ENCODE measurements around the gene RNASET2. TPM values are rescaled to one million over a fixed set of nuclear protein-coding genes. Genes with fewer than 3 reads are reported as not detected.

The RNASET2 gene
- total and polyA plus RNA-seq, 2 of the 13 experiments (the other 11 are each of a cell fraction or from before 2014, with no cell fraction given): 44.6 to 597 TPM

- TF ChIP-seq ZBTB46 (CRISPR knock-in tag; IDR thresholded peaks at IDR 0.05; ENCODE audit: borderline replicate concordance) (no peak), ARNT2 (CRISPR knock-in tag; IDR thresholded peaks at IDR 0.05; ENCODE audit: low read depth) (no peak), SAP130 (CRISPR knock-in tag; IDR thresholded peaks at IDR 0.05; ENCODE audit: low read depth) (peak; percentile 73), ZFP36 (IDR thresholded peaks at IDR 0.05; ENCODE audit: borderline replicate concordance, low read depth, low read length, partially characterized antibody) (no peak), BCL6 (CRISPR knock-in tag; IDR thresholded peaks at IDR 0.05) (no peak), ZSCAN9 (CRISPR knock-in tag; IDR thresholded peaks at IDR 0.05; ENCODE audit: borderline replicate concordance) (no peak), ZNF740 (CRISPR knock-in tag; IDR thresholded peaks at IDR 0.05) (no peak), HOXA7 (CRISPR knock-in tag; IDR thresholded peaks at IDR 0.05) (no peak), TRIM24 (CRISPR knock-in tag; IDR thresholded peaks at IDR 0.05) (no peak), ADNP (CRISPR knock-in tag; IDR thresholded peaks at IDR 0.05) (no peak), IRF9 (CRISPR knock-in tag; IDR thresholded peaks at IDR 0.05; ENCODE audit: borderline replicate concordance) (no peak), ZNF280D (CRISPR knock-in tag; IDR thresholded peaks at IDR 0.05) (no peak), MTA1 (CRISPR knock-in tag; IDR thresholded peaks at IDR 0.05; ENCODE audit: borderline replicate concordance) (0 out of 2 replicates have a peak, but pooled peaks have one; percentile 18), TFAP4 (IDR thresholded peaks at IDR 0.05; ENCODE audit: borderline replicate concordance, low read depth) (no peak), ZNF335 (CRISPR knock-in tag; IDR thresholded peaks at IDR 0.05) (no peak), ZBTB33 (CRISPR knock-in tag; IDR thresholded peaks at IDR 0.05) (no peak), SETDB1 (CRISPR knock-in tag; IDR thresholded peaks at IDR 0.05; ENCODE audit: borderline replicate concordance) (no peak), GMEB1 (CRISPR knock-in tag; IDR thresholded peaks at IDR 0.05; ENCODE audit: borderline replicate concordance) (no peak), ZNF589 (CRISPR knock-in tag; conservative IDR thresholded peaks at IDR 0.05) (no peak)
Measured at GRCh38 chr6:166997768-166998255, 41.5 kb upstream of the RNASET2 start (continued).

Measured in HepG2 (cell line).